ENCODE measurements around the gene KCNMA1.

Gene KCNMA1

DNA sequence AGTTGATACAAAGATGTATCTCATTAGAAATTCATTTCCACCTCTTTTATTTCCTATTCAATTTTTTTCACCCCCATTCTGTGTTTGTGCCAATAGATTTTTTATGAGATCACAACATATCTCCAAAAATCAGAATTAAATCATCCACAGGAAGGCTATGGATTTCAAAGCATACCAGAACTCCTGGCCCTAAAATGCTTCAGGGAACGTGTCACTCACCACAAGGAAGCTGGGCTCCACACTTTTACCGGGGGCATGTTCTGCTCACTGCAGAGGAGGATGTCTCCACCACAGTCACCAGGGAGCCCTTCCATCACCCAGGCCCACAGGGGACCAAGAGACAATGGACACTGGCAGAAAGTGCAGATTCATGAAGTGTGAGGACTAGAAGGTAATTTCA lies 456.8 kb downstream of the KCNMA1 start:
- peak; percentile 15 for DNase-seq (ENCODE audit: low spot score)

- DNase-seq (ENCODE audit: low spot score), result no peak
Measured at GRCh38 chr10:77180104-77180503, 457.5 kb downstream of the KCNMA1 start.

DNA sequence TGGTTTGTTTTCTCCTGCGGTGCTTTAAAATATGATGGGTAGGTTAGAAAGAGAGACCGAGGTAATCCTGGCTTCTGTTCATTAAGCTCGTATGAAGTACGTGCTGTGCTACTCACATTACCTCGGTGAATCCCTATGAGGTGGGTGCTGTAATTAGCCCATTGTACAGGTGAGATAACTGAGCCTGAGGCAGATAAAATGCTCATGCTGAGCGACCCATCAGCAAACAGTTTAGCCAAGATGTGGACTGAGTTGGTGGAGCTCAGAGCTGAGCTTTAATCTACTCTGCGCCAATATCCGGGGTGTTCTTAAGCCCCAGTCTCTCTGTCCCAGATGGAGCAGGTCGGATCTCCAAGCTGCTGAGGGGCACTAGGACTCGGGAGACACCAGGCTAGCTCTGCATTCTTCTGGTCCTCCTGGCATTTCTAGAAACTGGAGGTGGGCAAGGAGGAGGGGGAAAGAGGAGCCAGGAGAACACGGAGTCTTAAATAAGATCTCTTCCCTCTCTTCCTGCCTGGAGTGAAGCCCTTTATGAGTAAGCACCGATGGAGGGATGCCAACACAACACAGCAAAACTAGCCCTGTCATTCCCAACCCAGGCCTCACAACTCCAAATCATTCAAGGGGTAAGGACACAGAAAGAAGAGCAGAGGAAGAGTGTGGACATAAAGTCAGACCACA lies 458.5 kb downstream of the KCNMA1 start:
- peak; percentile 45 for DNase-seq (ENCODE audit: low spot score)

GRCh38 chr10:77177589-77177988 lies 460.0 kb downstream of the KCNMA1 start:
- DNase-seq (ENCODE audit: low spot score), result no peak

- no peak for DNase-seq (ENCODE audit: low spot score)
Measured at GRCh38 chr10:77177161-77177560, 460.4 kb downstream of the KCNMA1 start.

DNA sequence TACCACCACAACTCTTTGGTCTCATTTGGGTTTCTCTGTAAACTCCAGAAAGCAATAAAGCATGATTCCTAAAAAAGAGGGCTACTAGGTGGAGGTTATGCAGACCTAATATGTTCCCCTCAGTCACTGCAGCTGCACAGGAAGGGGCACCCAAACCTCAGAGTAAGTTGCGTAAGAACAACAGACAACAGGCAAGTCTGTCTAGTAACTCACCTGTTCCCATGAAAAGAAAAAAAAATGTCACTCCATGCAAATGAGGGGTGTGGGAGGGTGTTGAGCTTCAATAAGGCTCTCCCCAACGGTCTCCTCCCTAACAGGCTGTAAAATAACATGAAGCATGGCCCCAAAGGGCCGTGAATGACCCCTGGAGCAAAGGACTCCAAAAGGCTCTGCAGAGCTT lies 461.4 kb downstream of the KCNMA1 start:
- DNase-seq (ENCODE audit: low spot score), result no peak

GRCh38 chr10:77175631-77176222 lies 461.9 kb downstream of the KCNMA1 start:
- no peak for DNase-seq (ENCODE audit: low spot score)

DNA sequence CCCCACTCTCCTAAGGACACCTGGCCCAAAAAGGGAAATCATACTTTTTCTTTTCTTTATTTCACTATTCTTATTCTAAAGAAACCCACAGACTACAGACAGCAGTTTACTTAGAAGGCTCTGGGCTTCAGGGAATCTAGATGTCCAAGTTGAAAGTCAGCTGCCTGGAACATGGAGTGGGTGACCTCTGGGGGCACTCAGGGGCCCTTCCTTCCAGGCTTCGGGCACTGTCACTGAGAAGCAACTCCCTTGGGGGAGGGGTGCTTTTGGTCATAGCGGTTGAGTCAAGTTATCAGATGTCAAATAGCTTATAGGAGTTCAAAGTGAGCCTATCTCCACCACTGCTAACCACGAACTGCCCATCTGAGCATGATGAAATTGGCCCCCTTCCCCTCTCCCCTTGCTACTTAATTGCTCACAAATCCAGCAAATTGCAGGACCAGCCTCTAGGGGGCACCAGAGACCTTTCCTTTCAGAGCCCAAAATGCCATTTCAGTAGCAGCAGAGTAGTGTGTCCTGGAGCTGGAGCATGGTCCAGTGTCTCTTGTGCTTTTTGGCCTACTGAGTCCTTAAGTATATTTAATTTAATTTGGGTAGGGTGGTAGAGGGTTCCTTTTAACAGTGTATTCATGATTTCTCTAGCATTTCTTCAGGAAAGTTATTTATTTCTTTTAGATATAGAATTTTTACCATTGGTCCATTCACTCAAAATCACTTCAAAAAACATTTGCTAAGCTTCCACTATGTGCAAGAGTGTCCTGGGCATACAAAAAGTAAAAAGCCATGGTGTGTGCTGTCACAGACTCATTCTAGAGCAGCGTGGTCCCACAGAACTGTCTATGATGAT lies 463.8 kb downstream of the KCNMA1 start:
- peak; percentile 40 for DNase-seq (ENCODE audit: low spot score)

DNA sequence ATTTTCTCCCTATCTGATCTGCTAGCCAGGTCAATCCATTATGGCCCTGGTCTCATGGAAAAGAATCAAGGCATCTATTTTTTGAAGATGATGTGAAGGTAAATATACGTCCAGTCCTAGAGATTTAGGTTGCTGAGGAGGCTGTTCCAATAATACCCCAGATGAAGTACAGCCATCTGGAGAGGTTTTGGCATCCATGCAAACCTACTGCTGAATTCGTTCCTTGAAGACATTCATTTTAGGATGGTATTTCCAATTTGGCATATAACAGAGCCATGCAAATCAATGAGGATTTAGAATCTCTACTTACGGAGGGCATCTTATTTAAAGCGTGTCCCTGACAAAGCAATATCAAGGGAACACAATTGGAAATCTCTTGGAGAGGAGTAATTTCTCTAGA lies 465.5 kb downstream of the KCNMA1 start:
- DNase-seq (ENCODE audit: low spot score), result no peak

- DNase-seq (ENCODE audit: low spot score), result no peak
Measured at GRCh38 chr10:77168861-77169260, 468.7 kb downstream of the KCNMA1 start.

DNA sequence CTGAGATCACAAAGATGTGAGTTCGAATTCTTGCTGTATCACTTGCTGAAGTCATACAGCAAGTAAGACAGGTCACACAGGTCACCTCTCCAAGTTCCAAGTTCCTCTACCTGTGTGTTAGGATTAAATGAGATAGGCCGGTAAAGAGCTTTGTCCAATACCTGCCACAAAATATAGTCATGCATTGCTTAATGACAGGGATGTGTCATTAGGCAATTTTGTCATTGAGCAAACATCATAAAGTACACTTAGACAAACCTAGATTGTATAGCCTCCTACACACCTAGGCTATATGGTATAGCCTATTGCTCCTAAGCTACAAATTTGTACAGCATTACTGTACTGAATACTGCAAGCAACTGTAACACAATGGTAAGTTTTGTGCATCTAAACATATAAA lies 469.4 kb downstream of the KCNMA1 start:
- DNase-seq (ENCODE audit: low spot score), result no peak

DNA sequence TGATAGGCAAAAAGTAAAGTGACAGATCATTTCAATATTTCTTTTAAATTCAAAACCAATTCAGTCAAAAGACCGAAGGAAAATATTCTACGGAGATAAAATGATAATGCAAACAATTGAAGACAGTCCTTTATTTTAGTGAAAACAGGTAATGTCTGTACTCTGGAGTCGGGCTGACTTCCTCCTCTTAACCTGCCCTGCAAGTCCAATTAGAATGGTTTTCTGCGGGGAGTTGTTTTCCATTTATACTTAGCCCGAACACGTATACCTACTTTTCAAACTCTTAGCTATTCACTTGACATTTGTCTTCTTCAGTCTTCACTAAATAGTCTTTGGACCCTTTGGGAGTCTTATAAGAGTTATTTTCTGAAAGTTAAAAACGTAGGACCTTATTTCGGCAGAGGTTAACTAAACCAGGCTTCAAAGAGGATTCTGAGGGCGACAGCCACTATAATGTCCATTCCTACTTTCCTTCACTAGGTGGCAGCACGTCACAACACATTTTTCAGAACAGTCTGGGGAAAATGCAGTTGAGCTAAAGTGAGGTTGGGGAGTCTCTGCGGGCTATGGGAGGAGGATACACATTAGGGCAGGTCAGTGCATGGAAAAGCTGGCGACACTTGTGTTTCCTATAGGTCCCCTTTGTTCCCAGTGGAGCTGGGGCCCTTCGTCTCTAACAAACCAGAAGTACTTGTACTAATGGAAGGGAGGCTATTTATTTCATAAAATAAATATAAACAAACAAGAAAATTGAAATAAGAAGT lies 472.0 kb downstream of the KCNMA1 start:
- DNase-seq (ENCODE audit: low spot score), result no peak

GRCh38 chr10:77164616-77165311 lies 472.8 kb downstream of the KCNMA1 start:
- no peak for DNase-seq (ENCODE audit: low spot score)

DNA sequence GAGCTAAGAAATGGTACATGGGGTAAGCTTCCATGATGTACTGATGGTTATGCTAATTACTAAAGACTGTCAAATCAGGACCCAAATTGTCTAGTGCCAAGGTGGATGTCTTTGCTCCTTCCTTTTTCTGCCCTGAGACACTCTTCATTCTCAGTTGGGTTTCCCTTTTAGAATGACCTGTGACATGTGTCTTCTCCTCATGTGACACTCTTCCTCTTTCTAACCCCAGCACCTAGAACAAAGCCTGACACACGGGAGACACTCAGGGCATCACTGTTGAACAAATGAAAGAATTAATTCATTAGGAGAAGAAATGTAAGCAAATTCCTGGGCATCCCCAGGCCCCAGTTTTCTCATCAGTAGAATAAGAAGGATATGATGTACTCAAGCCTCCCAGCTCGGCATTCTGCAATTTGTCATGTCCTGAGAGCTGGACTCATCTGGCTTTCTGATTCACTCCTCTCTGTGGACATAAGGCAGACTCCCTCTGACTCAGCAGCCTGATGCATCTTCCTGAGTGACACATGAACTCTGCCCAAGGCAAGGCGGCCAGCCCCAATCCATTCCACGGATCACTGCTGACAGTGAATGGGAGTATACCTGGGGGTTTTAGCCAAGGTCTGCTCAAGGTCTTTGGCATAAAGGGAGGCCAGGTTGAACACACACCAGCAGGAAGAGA lies 473.8 kb downstream of the KCNMA1 start:
- DNase-seq (ENCODE audit: low spot score), result peak; percentile 45

GRCh38 chr10:77162697-77163096 lies 474.9 kb downstream of the KCNMA1 start:
- no peak for DNase-seq (ENCODE audit: low spot score)

GRCh38 chr10:77160679-77161078 lies 476.9 kb downstream of the KCNMA1 start:
- DNase-seq (ENCODE audit: low spot score), result peak; percentile 50

GRCh38 chr10:77159538-77160110 lies 478.0 kb downstream of the KCNMA1 start:
- no peak for DNase-seq (ENCODE audit: low spot score)

DNA sequence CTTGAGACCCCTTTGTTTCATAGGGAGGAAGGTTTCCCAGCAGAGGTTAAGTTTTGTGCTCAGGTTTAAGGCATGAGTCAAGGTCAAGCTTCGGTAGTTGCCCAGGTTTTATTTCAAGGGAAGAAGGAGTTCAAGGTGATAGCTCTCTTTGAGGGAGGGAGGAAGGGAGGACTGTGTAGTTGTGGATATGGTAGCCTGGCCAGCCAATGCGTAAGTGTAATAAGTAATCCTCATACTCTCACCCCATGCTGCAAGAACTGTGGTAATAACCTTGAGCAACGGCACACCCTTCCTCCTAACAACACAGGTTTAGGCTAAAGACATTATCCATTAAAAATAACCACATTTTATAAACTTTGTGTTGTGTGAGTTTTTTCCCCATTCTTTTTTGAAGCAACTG lies 478.9 kb downstream of the KCNMA1 start:
- no peak for DNase-seq (ENCODE audit: low spot score)

DNA sequence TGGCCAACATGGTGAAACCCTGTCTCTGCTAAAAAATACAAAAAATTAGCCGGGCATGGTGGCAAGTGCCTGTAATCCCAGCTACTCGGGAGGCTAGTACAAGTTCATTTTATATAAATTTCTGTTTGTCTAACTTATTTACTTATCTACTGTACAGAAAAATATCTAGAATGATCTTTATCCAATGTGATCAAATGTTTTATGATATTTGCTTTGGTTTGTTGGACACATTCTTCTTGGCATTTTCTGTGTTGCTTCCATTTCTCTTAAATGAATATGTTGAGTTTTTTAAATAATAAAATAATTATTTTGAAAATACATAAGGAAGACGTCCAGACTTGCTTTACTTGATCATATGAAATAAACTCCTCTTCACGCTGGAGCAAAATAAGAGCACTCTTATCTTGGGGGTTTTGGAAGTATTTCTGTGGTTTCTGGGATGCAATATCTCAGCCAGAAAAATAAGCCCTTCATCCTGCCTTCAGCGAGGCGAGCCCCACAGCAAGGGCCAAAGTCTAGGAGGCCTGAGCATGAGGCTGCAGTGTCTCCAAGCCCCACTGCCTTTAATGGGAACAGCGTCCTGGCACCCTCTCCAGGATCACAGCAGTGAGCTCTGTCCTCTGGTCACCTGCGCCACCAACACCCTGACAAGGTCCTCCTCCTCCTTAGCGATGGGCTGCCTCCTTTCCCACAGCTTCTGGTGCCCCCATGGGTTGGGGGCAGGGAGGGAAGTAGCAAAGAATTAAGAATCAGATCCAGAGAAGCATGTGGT lies 480.2 kb downstream of the KCNMA1 start:
- DNase-seq (ENCODE audit: low spot score), result no peak

GRCh38 chr10:77156406-77156879 lies 481.2 kb downstream of the KCNMA1 start:
- peak; percentile 33 for DNase-seq (ENCODE audit: low spot score)
